Kidney (tissue), 14 donors: Measurements from ENCODE around the gene GFOD1. TPM values are rescaled to one million over a fixed set of nuclear protein-coding genes. Genes with fewer than 3 reads are reported as not detected.

Source experiments
- DNase-seq, 5 donors: peaks; one replicate each; pipeline ENCODE4 v3.0.0-alpha.2; 2013 to 2020
- FAIRE-seq: peaks from 2 replicates; lab custom pipeline; 2012; peaks lifted over from hg19 to GRCh38; lab: Jason Lieb, UNC
- H3K27ac ChIP-seq, 2 donors: one replicate each; pipeline ENCODE4 v1.7.0; 2013; ENCODE audit warnings: low read depth in 2 of 2, low read length in 2 of 2, inconsistent platforms in 1 of 2
- H3K27me3 ChIP-seq: one replicate; pipeline ENCODE4 v1.7.1; 2013; ENCODE audit warnings: low read length, inconsistent platforms; ENCODE audit not compliant: control insufficient read depth, insufficient read depth
- H3K36me3 ChIP-seq, 3 donors: one replicate each; pipeline versions ENCODE4 v1.7.0 to v1.7.1; 2013; ENCODE audit warnings: low read length in 3 of 3, control low read depth in 1 of 3, inconsistent platforms in 1 of 3; ENCODE audit not compliant: insufficient read depth in 3 of 3, control insufficient read depth in 2 of 3
- H3K4me1 ChIP-seq, 3 donors: one replicate each; pipeline versions ENCODE4 v1.7.0 to v1.7.1; 2013; ENCODE audit warnings: low read length in 3 of 3, inconsistent platforms in 1 of 3, low read depth in 1 of 3; ENCODE audit not compliant: control insufficient read depth in 2 of 3, insufficient read depth in 2 of 3
- H3K4me3 ChIP-seq, 3 donors: one replicate each; pipeline versions ENCODE4 v1.7.0 to v1.8.1; 2013; ENCODE audit warnings: low read length in 3 of 3, control low read depth in 1 of 3, inconsistent platforms in 1 of 3
- H3K9ac ChIP-seq, 3 donors: one replicate each; pipeline versions ENCODE4 v1.7.0 to v1.7.1; 2013; ENCODE audit warnings: low read length in 3 of 3, control low read depth in 1 of 3, inconsistent platforms in 1 of 3
- H3K9me3 ChIP-seq, 3 donors: one replicate each; pipeline versions ENCODE4 v1.7.0 to v1.7.1; 2013; ENCODE audit warnings: low read length in 3 of 3, control low read depth in 1 of 3, inconsistent platforms in 1 of 3; ENCODE audit not compliant: control insufficient read depth in 2 of 3, insufficient read depth in 1 of 3
- CTCF ChIP-seq: IDR thresholded peaks from 3 replicates; pipeline ENCODE4 v1.5.1; 2012; ENCODE audit warnings: mild to moderate bottlenecking, moderate library complexity, borderline replicate concordance; ENCODE audit not compliant: insufficient read depth; ENCODE audit errors: extremely low read depth
- intact Hi-C: fragments of 100-400 bp; cut with DNase I; formaldehyde crosslinking; loops from one replicate; pipeline ENCODE4 v1.11.1; 2022
- polyA plus RNA-seq: library from polyadenylated mRNA; stranded (reverse); fragments of 350-450 nt; fragmentation: Illumina TruSeq; extraction: RNeasy Lipid Tissue Mini Kit (QIAGEN cat#74804); gene quantifications from one replicate; pipeline ENCODE4 v1.2.3, GENCODE V29; 2014; ENCODE audit warnings: low read depth, low replicate concordance; ENCODE audit not compliant: insufficient read depth
- total RNA-seq: library from RNA; stranded (reverse); fragmentation: NEBNext Ultra II Directional; extraction: Animal tissue kit (Norgen Biotek cat#: 25700); gene quantifications from one replicate; pipeline ENCODE4 v1.2.1, GENCODE V29; 2021
- donor health status: control.
- donor health status: control.
- donor health status: control.
- donor health status: control.
- donor health status: control.
- donor health status: DM: yes; HTN: yes; CAD: no.
- donor health status: Normal renal cell carcinoma (clear cell type).

The GFOD1 gene
- total and polyA plus RNA-seq, 2 donors from 2014 or later, result 2.1 to 14.6 TPM

DNA sequence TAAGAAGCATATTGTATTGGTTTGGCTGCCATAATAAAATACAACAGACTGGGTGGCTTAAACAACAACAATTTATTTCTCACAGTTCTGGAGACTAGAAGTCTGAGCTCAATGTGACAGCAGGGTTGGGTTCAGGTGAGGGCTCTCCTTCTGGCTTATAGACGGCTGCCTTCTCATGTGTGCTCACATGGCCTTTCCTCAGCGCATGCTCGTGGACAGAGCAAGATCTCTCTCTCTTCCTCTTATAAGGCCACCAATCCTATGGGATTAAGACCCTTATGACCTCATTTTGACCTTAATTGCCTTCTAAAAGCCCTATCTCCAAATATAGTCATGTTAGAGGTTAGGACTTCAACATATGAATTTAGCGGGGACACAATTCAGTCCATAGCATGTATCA, 32.4 kb upstream of the GFOD1 start:
- H3K27ac ChIP-seq, result no peak overlapping the region
- H3K9ac ChIP-seq, result no peak overlapping the region
- TF ChIP-seq CTCF, result no peak
- H3K36me3 ChIP-seq, result no peaks in the 10 kb centered on the region
- no peak overlapping the region for H3K4me3 ChIP-seq
- H3K9me3 ChIP-seq, result no peaks in the 10 kb centered on the region
- no peak for FAIRE-seq
- intact Hi-C loops, result no loop called here
- H3K4me1 ChIP-seq, result no peaks in the 10 kb centered on the region
- no peak for DNase-seq
- H3K27me3 ChIP-seq, result no peaks in the 10 kb centered on the region

- H3K4me1 ChIP-seq, result peaks cover 0 to 2% (median 0%) of the 10 kb centered on the region in 3 donors
- DNase-seq, result no peak
- no peaks in the 10 kb centered on the region for H3K36me3 ChIP-seq
- no peak overlapping the region for H3K27ac ChIP-seq
- H3K9me3 ChIP-seq, result no peaks in the 10 kb centered on the region
- no peaks in the 10 kb centered on the region for H3K27me3 ChIP-seq
- FAIRE-seq, result no peak
- TF ChIP-seq CTCF, result no peak
- H3K4me3 ChIP-seq, result no peak overlapping the region
- H3K9ac ChIP-seq, result no peak overlapping the region
- intact Hi-C loops, result no loop called here
Observed at GRCh38 chr6:13517116-13517515, 29.7 kb upstream of the GFOD1 start.

GRCh38 chr6:13515912-13516311, 28.5 kb upstream of the GFOD1 start:
- no peak overlapping the region for H3K27ac ChIP-seq
- H3K4me3 ChIP-seq, result no peak overlapping the region
- no peaks in the 10 kb centered on the region for H3K36me3 ChIP-seq
- FAIRE-seq (no peak), DNase-seq (no peak)
- H3K4me1 ChIP-seq, result peaks cover 0 to 5% (median 3%) of the 10 kb centered on the region in 3 donors
- no peaks in the 10 kb centered on the region for H3K9me3 ChIP-seq
- no peak for TF ChIP-seq CTCF
- no peaks in the 10 kb centered on the region for H3K27me3 ChIP-seq
- intact Hi-C loops, result no loop called here
- H3K9ac ChIP-seq, result no peak overlapping the region
